H9 (cell line): ENCODE data around the gene CD248. TPM values are rescaled to one million over a fixed set of nuclear protein-coding genes. Genes with fewer than 3 reads are reported as not detected.

ENCODE experiments used
- DNase-seq: peaks from one replicate; pipeline ENCODE4 v3.0.0-alpha.2; 2017
- H2AFZ ChIP-seq: one replicate; pipeline ENCODE4 v1.6.1; 2013; ENCODE audit warnings: mild to moderate bottlenecking, low read length, control low read depth, moderate library complexity
- H2AK5ac ChIP-seq: 2 replicates; pipeline ENCODE4 v1.6.1; 2013; ENCODE audit warnings: low read length, control low read depth, mixed read lengths; ENCODE audit not compliant: insufficient read length
- H2BK120ac ChIP-seq: one replicate; pipeline ENCODE4 v1.6.1; 2013; ENCODE audit warnings: low read depth, mild to moderate bottlenecking, low read length, control low read depth, inconsistent platforms; ENCODE audit not compliant: poor library complexity, severe bottlenecking
- H2BK12ac ChIP-seq: 2 replicates; pipeline ENCODE4 v1.6.1; 2013; ENCODE audit warnings: low read length, control low read depth, mixed read lengths, low read depth; ENCODE audit not compliant: insufficient read length
- H2BK15ac ChIP-seq: 2 replicates; pipeline ENCODE4 v1.6.1; 2013; ENCODE audit warnings: low read depth, low read length, control low read depth
- H2BK20ac ChIP-seq: one replicate; pipeline ENCODE4 v1.6.1; 2013; ENCODE audit warnings: low read depth, mild to moderate bottlenecking, low read length, control low read depth, inconsistent platforms; ENCODE audit not compliant: poor library complexity, severe bottlenecking
- H2BK5ac ChIP-seq: 2 replicates; pipeline ENCODE4 v1.6.1; 2013; ENCODE audit warnings: low read length, control low read depth, mixed read lengths; ENCODE audit not compliant: insufficient read length
- H3K14ac ChIP-seq: 2 replicates; pipeline ENCODE4 v1.6.1; 2013; ENCODE audit warnings: low read length, control low read depth; ENCODE audit not compliant: insufficient read depth
- H3K18ac ChIP-seq: 2 replicates; pipeline ENCODE4 v1.6.1; 2013; ENCODE audit warnings: low read depth, mild to moderate bottlenecking, mixed read lengths, low read length, control low read depth; ENCODE audit not compliant: insufficient read length
- H3K23ac ChIP-seq: 2 replicates; pipeline ENCODE4 v1.6.1; 2013; ENCODE audit warnings: low read length, control low read depth, mixed read lengths, low read depth; ENCODE audit not compliant: insufficient read length
- H3K23me2 ChIP-seq: 2 replicates; pipeline ENCODE4 v1.6.1; 2013; ENCODE audit warnings: low read depth, mild to moderate bottlenecking, mixed read lengths, low read length, control low read depth; ENCODE audit not compliant: insufficient read length, poor library complexity, severe bottlenecking
- H3K27ac ChIP-seq: 2 replicates; pipeline ENCODE4 v1.5.1; 2013; ENCODE audit warnings: low read length, control low read depth, mixed read lengths, low read depth; ENCODE audit not compliant: insufficient read length
- H3K27me3 ChIP-seq: 2 replicates; pipeline ENCODE4 v1.6.1; 2013; ENCODE audit warnings: low read length, control low read depth, inconsistent platforms; ENCODE audit not compliant: insufficient read depth
- H3K4ac ChIP-seq: 2 replicates; pipeline ENCODE4 v1.6.1; 2013; ENCODE audit warnings: low read depth, mild to moderate bottlenecking, control low read depth, inconsistent platforms, low read length, moderate library complexity
- H3K4me1 ChIP-seq: 2 replicates; pipeline ENCODE4 v1.6.1; 2013; ENCODE audit warnings: low read length, control low read depth, inconsistent platforms; ENCODE audit not compliant: insufficient read depth
- H3K4me2 ChIP-seq: 2 replicates; pipeline ENCODE4 v1.6.1; 2013; ENCODE audit warnings: low read length, control low read depth, mixed read lengths; ENCODE audit not compliant: insufficient read length, insufficient read depth
- H3K56ac ChIP-seq: 2 replicates; pipeline ENCODE4 v1.6.1; 2013; ENCODE audit warnings: low read depth, mild to moderate bottlenecking, mixed read lengths, low read length, control low read depth; ENCODE audit not compliant: insufficient read length
- H3K79me1 ChIP-seq: 2 replicates; pipeline ENCODE4 v1.6.1; 2013; ENCODE audit warnings: low read depth, mild to moderate bottlenecking, moderate library complexity, low read length, control low read depth, inconsistent platforms; ENCODE audit not compliant: insufficient read depth, poor library complexity, severe bottlenecking
- H3K79me2 ChIP-seq: 2 replicates; pipeline ENCODE4 v1.6.1; 2013; ENCODE audit warnings: low read length, control low read depth, inconsistent platforms; ENCODE audit not compliant: insufficient read depth
- H3K9ac ChIP-seq: 2 replicates; pipeline ENCODE4 v1.6.1; 2013; ENCODE audit warnings: low read length, control low read depth, mixed read lengths; ENCODE audit not compliant: insufficient read length; ENCODE audit errors: extremely low read depth
- H3K9me3 ChIP-seq: one replicate; pipeline ENCODE4 v1.6.1; 2013; ENCODE audit warnings: low read depth, low read length, inconsistent platforms; ENCODE audit not compliant: control insufficient read depth
- H3T11ph ChIP-seq: one replicate; pipeline ENCODE4 v1.6.1; 2013; ENCODE audit warnings: mild to moderate bottlenecking, low read length, control low read depth, inconsistent platforms
- H4K20me1 ChIP-seq: one replicate; pipeline ENCODE4 v1.6.1; 2013; ENCODE audit not compliant: control insufficient read depth, insufficient read length, insufficient read depth
- H4K5ac ChIP-seq: 2 replicates; pipeline ENCODE4 v1.6.1; 2013; ENCODE audit warnings: low read depth, mild to moderate bottlenecking, mixed read lengths, low read length, control low read depth; ENCODE audit not compliant: insufficient read length
- H4K8ac ChIP-seq: replicated peaks from 2 replicates; pipeline ENCODE4 v1.6.1; 2013; ENCODE audit warnings: low read length, control low read depth, mixed read lengths, low read depth; ENCODE audit not compliant: insufficient read length
- H4K91ac ChIP-seq: 2 replicates; pipeline ENCODE4 v1.6.1; 2013; ENCODE audit warnings: low read depth, mild to moderate bottlenecking, moderate library complexity, mixed read lengths, low read length, control low read depth; ENCODE audit not compliant: insufficient read length
- H3K27ac Mint-ChIP-seq, 3 experiments: 2 replicates in 2 of 3; 3 replicates in 1 of 3; pipeline ENCODE4 v1.8.0; 2020 to 2021; ENCODE audit warnings: mixed read lengths in 3 of 3, mild to moderate bottlenecking in 1 of 3, moderate library complexity in 1 of 3
- H3K27me3 Mint-ChIP-seq: 2 replicates; pipeline ENCODE4 v1.8.0; 2021; ENCODE audit warnings: low read depth, mild to moderate bottlenecking, moderate library complexity, mixed read lengths
- H3K36me3 Mint-ChIP-seq, 3 experiments: 2 replicates in 2 of 3; 3 replicates in 1 of 3; pipeline ENCODE4 v1.8.0; 2020 to 2021; ENCODE audit warnings: low read depth in 3 of 3, mixed read lengths in 3 of 3; ENCODE audit not compliant: insufficient read depth in 1 of 3
- H3K4me1 Mint-ChIP-seq, 2 experiments: 2 replicates each; pipeline ENCODE4 v1.8.0; 2020; ENCODE audit warnings: mixed read lengths in 2 of 2
- H3K4me3 Mint-ChIP-seq, 2 experiments: 2 replicates in 1 of 2; 3 replicates in 1 of 2; pipeline ENCODE4 v1.8.0; 2020 to 2021; ENCODE audit warnings: mild to moderate bottlenecking in 2 of 2, mixed read lengths in 2 of 2, moderate library complexity in 1 of 2
- H3K9me3 Mint-ChIP-seq, 2 experiments: 2 replicates in 1 of 2; 3 replicates in 1 of 2; pipeline ENCODE4 v1.8.0; 2020; ENCODE audit warnings: mild to moderate bottlenecking in 2 of 2, mixed read lengths in 2 of 2, moderate library complexity in 1 of 2
- WGBS: extraction: QIAGEN DNeasy Blood & Tissue Kit; methylation state at CpG from one replicate; pipeline ENCODE4 v1.1.7; 2013; ENCODE audit warnings: missing lambda C conversion rate, low lambda C conversion rate, mixed read lengths; ENCODE audit not compliant: insufficient read length; ENCODE audit errors: extremely low coverage; 5-methylcytosine and 5-hydroxymethylcytosine counted together
- total RNA-seq: library from RNA; stranded (reverse); gene quantifications from 2 replicates; pipeline ENCODE4 v1.2.1, GENCODE V29; 2021
- TF ChIP-seq, protein P1 (sequence below): fragments of 200-600 bp; sonication (generic); conservative IDR thresholded peaks from 3 replicates; pipeline ENCODE4 v1.8.0; 2021; ENCODE audit warnings: antibody characterized with exemption, mild to moderate bottlenecking

Gene CD248
- total RNA-seq, 1 experiment from 2014 or later, result 1.5 TPM

DNA sequence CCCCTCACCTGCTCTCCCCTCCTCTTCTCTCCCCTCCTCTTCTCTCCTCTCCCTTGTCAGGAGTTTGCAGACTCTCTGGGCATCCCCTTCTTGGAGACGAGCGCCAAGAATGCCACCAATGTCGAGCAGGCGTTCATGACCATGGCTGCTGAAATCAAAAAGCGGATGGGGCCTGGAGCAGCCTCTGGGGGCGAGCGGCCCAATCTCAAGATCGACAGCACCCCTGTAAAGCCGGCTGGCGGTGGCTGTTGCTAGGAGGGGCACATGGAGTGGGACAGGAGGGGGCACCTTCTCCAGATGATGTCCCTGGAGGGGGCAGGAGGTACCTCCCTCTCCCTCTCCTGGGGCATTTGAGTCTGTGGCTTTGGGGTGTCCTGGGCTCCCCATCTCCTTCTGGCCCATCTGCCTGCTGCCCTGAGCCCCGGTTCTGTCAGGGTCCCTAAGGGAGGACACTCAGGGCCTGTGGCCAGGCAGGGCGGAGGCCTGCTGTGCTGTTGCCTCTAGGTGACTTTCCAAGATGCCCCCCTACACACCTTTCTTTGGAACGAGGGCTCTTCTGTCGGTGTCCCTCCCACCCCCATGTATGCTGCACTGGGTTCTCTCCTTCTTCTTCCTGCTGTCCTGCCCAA is 40.7 kb downstream of the CD248 start:
- no peak overlapping the region for H2BK15ac ChIP-seq
- no peak overlapping the region for H3K27ac Mint-ChIP-seq
- H3K27ac ChIP-seq, result no peak overlapping the region
- H3K27me3 ChIP-seq, result no peaks in the 10 kb centered on the region
- H3K27me3 Mint-ChIP-seq, result peaks cover 20% of the 10 kb centered on the region
- peaks cover 7 to 39% (median 34%) of the 10 kb centered on the region in 3 experiments for H3K36me3 Mint-ChIP-seq
- H2BK20ac ChIP-seq, result no peak overlapping the region
- H3K23me2 ChIP-seq, result no peaks in the 10 kb centered on the region
- 0 out of 5 replicates have a peak overlapping the region, but pooled peaks of 1 of the 2 experiments have one; percentile 38 for H3K4me3 Mint-ChIP-seq
- H3K14ac ChIP-seq, result no peak overlapping the region
- no peaks in the 10 kb centered on the region for H3K4me1 ChIP-seq
- H3K9me3 Mint-ChIP-seq, result no peaks in the 10 kb centered on the region
- peaks cover 13% of the 10 kb centered on the region in 2 experiments for H3K4me1 Mint-ChIP-seq
- no peaks in the 10 kb centered on the region for H3K79me1 ChIP-seq
- H2BK120ac ChIP-seq, result no peak overlapping the region
- H3K18ac ChIP-seq, result no peak overlapping the region
- no peak overlapping the region for H2BK12ac ChIP-seq
- H3K9ac ChIP-seq, result no peak overlapping the region
- no peak overlapping the region for H3K4me2 ChIP-seq
- H3K9me3 ChIP-seq, result no peaks in the 10 kb centered on the region
- H2AFZ ChIP-seq, result no peak overlapping the region
- no peak for DNase-seq
- no peaks in the 10 kb centered on the region for H4K20me1 ChIP-seq
- no peak overlapping the region for H3T11ph ChIP-seq
- TF ChIP-seq, protein P1, sequence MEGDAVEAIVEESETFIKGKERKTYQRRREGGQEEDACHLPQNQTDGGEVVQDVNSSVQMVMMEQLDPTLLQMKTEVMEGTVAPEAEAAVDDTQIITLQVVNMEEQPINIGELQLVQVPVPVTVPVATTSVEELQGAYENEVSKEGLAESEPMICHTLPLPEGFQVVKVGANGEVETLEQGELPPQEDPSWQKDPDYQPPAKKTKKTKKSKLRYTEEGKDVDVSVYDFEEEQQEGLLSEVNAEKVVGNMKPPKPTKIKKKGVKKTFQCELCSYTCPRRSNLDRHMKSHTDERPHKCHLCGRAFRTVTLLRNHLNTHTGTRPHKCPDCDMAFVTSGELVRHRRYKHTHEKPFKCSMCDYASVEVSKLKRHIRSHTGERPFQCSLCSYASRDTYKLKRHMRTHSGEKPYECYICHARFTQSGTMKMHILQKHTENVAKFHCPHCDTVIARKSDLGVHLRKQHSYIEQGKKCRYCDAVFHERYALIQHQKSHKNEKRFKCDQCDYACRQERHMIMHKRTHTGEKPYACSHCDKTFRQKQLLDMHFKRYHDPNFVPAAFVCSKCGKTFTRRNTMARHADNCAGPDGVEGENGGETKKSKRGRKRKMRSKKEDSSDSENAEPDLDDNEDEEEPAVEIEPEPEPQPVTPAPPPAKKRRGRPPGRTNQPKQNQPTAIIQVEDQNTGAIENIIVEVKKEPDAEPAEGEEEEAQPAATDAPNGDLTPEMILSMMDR, result no peak
- no peak overlapping the region for H2BK5ac ChIP-seq
- H3K56ac ChIP-seq, result no peak overlapping the region
- H4K91ac ChIP-seq, result no peak overlapping the region
- H3K23ac ChIP-seq, result no peak overlapping the region
- H4K8ac ChIP-seq, result no peak overlapping the region
- no peak overlapping the region for H3K4ac ChIP-seq
- H3K79me2 ChIP-seq, result no peaks in the 10 kb centered on the region
- WGBS, result no CpG with 5 or more reads among the region's 14 CpGs
- H2AK5ac ChIP-seq, result no peak overlapping the region
- H4K5ac ChIP-seq, result no peak overlapping the region
